HepG2 (cell line): ENCODE measurements around the gene FAM3B. TPM values are rescaled to one million over a fixed set of nuclear protein-coding genes. Genes with fewer than 3 reads are reported as not detected.

Experiments
- EEA1 ChIP-seq: sonication (generic); formaldehyde crosslinking; IDR thresholded peaks from 2 replicates; pipeline ENCODE4 v1.5.1; 2020; ENCODE audit warnings: mild to moderate bottlenecking, missing genetic modification reagents, borderline replicate concordance
- FOXM1 ChIP-seq: sonication (generic); formaldehyde crosslinking; IDR thresholded peaks from 2 replicates; pipeline ENCODE4 v1.5.0; 2020; ENCODE audit warnings: missing genetic modification reagents
- MTF1 ChIP-seq: sonication (generic); formaldehyde crosslinking; IDR thresholded peaks from 2 replicates; pipeline ENCODE4 v1.5.0; 2020; ENCODE audit warnings: missing genetic modification reagents
- NR3C1 ChIP-seq: sonication (generic); formaldehyde crosslinking; IDR thresholded peaks from 2 replicates; pipeline ENCODE4 v1.4.0; 2020; ENCODE audit warnings: missing genetic modification reagents
- PATZ1 ChIP-seq: sonication (generic); formaldehyde crosslinking; IDR thresholded peaks from 2 replicates; pipeline ENCODE4 v1.4.0; 2020; ENCODE audit warnings: missing genetic modification reagents
- REL ChIP-seq: sonication (generic); formaldehyde crosslinking; conservative IDR thresholded peaks from 2 replicates; pipeline ENCODE4 v1.8.0; 2022; ENCODE audit warnings: mild to moderate bottlenecking, missing genetic modification reagents, moderate library complexity
- ZNF12 ChIP-seq: sonication (generic); formaldehyde crosslinking; IDR thresholded peaks from 2 replicates; pipeline ENCODE4 v1.5.0; 2020; ENCODE audit warnings: missing genetic modification reagents
- ZNF142 ChIP-seq: sonication (generic); formaldehyde crosslinking; IDR thresholded peaks from 2 replicates; pipeline ENCODE4 v1.4.0; 2020; ENCODE audit warnings: missing genetic modification reagents
- ZNF24 ChIP-seq: fragments of 450-650 bp; IDR thresholded peaks from 2 replicates; pipeline ENCODE4 v1.6.1; 2017; ENCODE audit warnings: antibody characterized with exemption, mild to moderate bottlenecking
- ZNF567 ChIP-seq: sonication (generic); formaldehyde crosslinking; IDR thresholded peaks from 2 replicates; pipeline ENCODE4 v1.8.1; 2023; ENCODE audit warnings: mild to moderate bottlenecking, missing genetic modification reagents, borderline replicate concordance
- polyA plus RNA-seq, 8 experiments: library from polyadenylated mRNA; depleted of rRNA in 3 of 8; stranded (reverse) in 7 of 8; unstranded in 1 of 8; fragments of >200 nt; fragmentation: Illumina TruSeq in 4 of 8; extraction: Trizol in 4 of 8; gene quantifications; 2 replicates each; pipeline versions ENCODE4 v1.2.1 to v1.2.3, GENCODE V29; 2011 to 2016; ENCODE audit warnings: low read depth in 4 of 8, missing spikeins in 1 of 8, mixed read lengths in 1 of 8; ENCODE audit not compliant: insufficient read depth in 1 of 8
- total RNA-seq, 5 experiments: library from RNA; depleted of rRNA; stranded (reverse); fragments of >200 nt; fragmentation: Illumina TruSeq; extraction: Trizol; gene quantifications; 2 replicates each; pipeline ENCODE4 v1.2.3, GENCODE V29; 2016; ENCODE audit warnings: low read depth in 1 of 5
- TF ChIP-seq, protein P1 (sequence below), 2 experiments: sonication (generic) in 1 of 2; formaldehyde crosslinking in 1 of 2; IDR thresholded peaks; 2 replicates each; pipeline versions ENCODE4 v1.6.1 to v1.9.0; 2014 to 2022; ENCODE audit warnings: antibody characterized with exemption in 1 of 2, borderline replicate concordance in 1 of 2, inconsistent platforms in 1 of 2, low read depth in 1 of 2, missing genetic modification reagents in 1 of 2
- TF ChIP-seq, protein P2 (sequence below): sonication (generic); formaldehyde crosslinking; IDR thresholded peaks from 2 replicates; pipeline ENCODE4 v1.8.0; 2022; ENCODE audit warnings: mild to moderate bottlenecking, missing genetic modification reagents

The FAM3B gene
- total and polyA plus RNA-seq, 2 of the 13 experiments (the other 11 are each of a cell fraction or from before 2014, with no cell fraction given): 46.5 to 62.0 TPM

DNA sequence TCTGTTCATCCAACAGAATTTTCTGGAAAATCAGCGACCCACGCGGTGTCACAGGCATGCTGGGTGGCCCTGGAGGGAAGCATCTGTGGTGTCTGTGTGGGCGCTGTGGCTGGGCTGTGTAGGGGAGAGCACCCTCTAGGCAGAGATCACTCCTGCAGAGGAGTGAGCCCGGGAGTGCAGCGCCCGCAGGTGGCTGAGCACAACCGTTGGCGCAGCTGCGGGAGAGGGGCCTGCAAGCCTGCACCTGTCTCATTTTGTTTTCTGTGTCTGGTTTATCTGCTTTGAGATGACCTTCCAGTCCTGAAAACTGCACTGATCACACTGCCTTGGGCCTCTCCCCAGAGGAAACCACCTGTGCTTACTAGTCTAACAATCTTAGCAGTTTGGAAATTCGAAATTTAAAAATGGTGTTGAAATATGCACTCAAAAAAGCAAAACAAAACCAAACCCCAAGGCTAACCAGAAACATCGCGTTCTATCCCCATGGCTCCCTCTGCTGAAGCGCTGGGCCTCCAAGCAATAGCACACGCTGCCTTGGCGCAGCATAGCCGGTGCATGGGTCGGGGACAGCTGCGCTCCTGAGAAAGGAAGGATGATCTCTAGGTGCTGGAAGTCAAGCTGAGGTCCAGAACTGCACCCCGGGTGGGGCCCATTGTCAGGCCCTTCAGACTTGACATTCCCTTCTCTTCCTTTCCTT, 4.8 kb downstream of the FAM3B start (continued):
- no peak for TF ChIP-seq PATZ1 (CRISPR knock-in tag)
- TF ChIP-seq, protein P1, sequence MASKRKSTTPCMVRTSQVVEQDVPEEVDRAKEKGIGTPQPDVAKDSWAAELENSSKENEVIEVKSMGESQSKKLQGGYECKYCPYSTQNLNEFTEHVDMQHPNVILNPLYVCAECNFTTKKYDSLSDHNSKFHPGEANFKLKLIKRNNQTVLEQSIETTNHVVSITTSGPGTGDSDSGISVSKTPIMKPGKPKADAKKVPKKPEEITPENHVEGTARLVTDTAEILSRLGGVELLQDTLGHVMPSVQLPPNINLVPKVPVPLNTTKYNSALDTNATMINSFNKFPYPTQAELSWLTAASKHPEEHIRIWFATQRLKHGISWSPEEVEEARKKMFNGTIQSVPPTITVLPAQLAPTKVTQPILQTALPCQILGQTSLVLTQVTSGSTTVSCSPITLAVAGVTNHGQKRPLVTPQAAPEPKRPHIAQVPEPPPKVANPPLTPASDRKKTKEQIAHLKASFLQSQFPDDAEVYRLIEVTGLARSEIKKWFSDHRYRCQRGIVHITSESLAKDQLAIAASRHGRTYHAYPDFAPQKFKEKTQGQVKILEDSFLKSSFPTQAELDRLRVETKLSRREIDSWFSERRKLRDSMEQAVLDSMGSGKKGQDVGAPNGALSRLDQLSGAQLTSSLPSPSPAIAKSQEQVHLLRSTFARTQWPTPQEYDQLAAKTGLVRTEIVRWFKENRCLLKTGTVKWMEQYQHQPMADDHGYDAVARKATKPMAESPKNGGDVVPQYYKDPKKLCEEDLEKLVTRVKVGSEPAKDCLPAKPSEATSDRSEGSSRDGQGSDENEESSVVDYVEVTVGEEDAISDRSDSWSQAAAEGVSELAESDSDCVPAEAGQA (IDR thresholded peaks at IDR 0.05; ENCODE audit: low read depth): no peak
- TF ChIP-seq, protein P1 (CRISPR knock-in tag; IDR thresholded peaks at IDR 0.05; ENCODE audit: borderline replicate concordance): no peak
- TF ChIP-seq EEA1: no peak
- no peak for TF ChIP-seq ZNF24
- no peak for TF ChIP-seq ZNF12 (CRISPR knock-in tag)
- TF ChIP-seq NR3C1 (CRISPR knock-in tag): no peak
- no peak for TF ChIP-seq ZNF567 (CRISPR knock-in tag)
- no peak for TF ChIP-seq MTF1 (CRISPR knock-in tag)
- TF ChIP-seq, protein P2, sequence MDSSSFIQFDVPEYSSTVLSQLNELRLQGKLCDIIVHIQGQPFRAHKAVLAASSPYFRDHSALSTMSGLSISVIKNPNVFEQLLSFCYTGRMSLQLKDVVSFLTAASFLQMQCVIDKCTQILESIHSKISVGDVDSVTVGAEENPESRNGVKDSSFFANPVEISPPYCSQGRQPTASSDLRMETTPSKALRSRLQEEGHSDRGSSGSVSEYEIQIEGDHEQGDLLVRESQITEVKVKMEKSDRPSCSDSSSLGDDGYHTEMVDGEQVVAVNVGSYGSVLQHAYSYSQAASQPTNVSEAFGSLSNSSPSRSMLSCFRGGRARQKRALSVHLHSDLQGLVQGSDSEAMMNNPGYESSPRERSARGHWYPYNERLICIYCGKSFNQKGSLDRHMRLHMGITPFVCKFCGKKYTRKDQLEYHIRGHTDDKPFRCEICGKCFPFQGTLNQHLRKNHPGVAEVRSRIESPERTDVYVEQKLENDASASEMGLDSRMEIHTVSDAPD (CRISPR knock-in tag): no peak
- no peak for TF ChIP-seq REL (CRISPR knock-in tag)
- TF ChIP-seq ZNF142 (CRISPR knock-in tag): no peak
- TF ChIP-seq FOXM1 (CRISPR knock-in tag): no peak
